HG03159 (cell line): Measurements from ENCODE around the gene AP5Z1.

ENCODE experiments used
- ATAC-seq: cut with Tn5 transposase; IDR thresholded peaks from one replicate; pipeline ENCODE4 v1.9.1; 2021; ENCODE audit warnings: mild to moderate bottlenecking, moderate library complexity; ENCODE audit not compliant: unreplicated experiment

The AP5Z1 gene

DNA sequence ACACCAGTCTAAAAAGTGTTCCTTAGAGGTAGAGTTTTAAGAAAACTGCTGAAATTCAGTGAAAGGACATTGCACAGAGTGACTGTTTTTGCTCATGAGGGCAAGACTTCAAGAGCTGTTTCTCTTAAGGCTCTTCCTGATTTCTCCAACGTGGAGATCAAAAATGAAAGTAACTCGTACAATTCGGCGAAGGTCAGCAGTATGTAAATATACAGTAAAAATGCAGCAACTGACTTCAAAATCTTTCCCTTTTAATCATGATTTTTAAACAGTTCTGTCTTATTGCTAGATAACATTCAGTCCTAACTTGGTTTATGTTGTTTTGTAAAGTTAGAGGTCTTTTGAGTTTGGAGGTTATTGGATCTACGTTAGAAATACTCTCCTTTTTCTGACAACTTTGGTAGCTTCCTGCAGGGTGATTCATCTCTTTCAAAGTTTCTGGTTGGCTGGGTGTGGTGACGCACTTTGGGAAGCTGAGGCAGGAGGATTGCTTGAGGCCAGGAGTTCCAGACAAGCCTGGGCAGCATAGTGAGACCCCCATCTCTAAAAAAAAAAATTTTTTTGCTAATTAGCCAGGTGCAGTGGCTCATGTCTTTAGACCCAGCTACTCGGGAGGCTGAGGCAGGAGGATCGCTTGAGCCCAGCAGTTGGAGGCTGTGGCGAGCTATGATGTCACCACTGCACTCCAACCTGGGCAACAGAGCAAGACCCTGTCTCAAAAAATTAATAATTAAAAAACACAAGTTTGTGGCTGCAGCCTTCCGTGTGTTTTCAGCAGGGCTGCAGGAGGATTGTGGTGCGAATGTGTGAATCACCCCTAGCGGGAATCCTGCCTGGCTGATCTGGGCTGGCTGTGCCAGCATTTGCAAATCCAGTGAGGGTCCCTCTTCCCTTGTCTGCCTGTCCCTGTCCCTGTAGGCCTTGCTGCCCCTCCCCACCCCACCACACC is 29.2 kb upstream of the AP5Z1 start:
- ATAC-seq = no peak

DNA sequence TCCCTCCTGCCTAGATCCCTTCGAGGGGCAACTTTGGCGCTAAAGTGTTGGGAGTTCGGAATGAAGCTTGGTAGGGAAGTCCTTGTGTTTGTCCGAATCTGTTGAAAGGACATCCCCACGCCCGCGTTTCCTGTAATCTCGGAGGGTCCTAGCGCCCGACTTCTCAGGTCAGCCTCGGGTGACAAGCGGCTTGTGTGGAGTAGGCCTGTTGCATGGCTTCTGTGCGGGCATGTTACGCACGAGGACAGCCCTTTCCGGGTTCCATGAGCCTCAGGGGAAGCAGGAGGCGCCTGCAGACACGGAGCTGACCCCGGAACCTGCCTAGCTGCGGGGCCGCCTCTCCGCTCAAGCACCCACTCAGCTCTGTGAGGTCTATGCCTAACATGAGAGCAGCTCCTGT is 28.4 kb upstream of the AP5Z1 start:
- ATAC-seq = no peak

DNA sequence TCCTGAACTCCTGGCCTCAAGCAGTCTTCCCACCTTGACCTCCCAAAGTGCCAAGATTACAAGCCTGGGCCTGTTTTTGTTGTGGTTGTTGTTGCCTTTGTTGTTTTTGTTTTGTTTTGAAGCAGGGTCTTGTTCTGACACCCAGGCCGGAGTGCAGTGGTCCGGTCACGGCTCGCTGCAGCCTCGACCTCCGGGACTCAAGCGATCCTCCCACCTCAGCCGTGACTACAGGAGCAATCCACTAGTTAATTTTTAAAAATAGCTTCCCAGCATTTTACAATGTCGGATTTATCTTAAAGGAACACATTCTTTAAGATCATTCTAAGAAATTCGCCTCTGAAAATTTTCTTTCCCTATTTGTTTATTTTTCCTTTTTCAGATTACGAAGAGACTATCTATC is 27.7 kb upstream of the AP5Z1 start:
- ATAC-seq = no peak

DNA sequence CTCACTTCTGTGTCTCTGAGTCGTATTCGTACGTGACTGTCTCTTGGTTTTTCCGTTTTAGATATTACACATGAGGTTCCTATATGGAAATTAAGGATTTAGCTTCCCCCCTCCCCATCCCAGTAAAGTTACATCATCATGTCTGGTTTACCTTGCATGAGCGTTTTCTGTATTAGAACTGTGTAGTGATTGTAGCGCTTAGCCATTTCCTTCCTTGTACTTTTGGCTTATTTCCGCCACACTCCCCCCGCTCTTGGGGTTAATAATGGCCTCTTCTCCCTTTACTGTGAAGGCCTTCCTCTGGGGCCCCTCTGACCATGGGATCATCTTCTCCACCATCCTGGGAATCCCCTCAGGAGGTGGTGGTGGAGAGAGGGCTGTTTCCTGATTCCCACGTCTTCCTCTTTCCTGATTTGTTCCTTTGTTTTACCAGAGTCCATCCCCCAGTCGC is 27.2 kb upstream of the AP5Z1 start:
- no peak for ATAC-seq

DNA sequence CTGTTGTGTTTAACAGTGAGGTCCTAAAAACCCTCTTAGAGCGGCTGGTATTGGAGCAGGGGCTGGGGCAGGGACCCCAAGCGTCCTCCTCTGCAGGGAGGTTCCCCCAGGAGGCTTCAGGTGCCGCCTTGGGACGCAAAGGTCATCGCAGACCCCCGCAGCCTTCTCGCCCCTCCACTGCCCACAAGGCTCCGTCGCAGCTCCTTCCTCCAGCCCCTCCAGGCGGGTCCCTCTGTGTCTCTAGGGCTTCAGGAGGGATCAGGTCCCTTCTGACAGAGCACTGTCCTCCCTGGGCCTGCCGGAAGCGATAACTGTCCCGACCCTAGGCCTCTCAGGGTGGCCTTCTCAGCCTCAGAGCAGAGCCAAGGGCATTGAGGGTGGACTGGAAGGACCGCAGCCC is 26.1 kb upstream of the AP5Z1 start:
- ATAC-seq = no peak

DNA sequence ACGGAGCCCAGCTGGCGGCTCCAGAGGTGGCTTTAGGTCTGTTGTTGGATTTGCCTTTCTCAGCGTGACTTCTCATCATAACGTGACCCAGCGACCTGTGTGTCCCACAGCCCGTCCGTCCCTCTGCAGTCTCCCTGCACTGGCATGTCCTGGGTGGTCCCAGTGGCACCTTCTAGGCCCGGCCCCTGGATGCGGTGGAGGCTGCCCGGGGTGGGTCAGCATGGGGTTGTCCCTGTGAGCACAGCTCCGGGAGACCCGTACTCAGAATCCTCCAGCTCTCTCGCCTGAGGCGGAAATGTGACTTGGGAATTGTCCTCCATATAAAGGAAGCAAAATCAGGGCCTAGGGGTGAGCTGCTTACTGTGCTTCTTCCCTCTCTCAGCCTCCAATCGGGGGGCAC is 25.6 kb upstream of the AP5Z1 start:
- ATAC-seq = no peak

DNA sequence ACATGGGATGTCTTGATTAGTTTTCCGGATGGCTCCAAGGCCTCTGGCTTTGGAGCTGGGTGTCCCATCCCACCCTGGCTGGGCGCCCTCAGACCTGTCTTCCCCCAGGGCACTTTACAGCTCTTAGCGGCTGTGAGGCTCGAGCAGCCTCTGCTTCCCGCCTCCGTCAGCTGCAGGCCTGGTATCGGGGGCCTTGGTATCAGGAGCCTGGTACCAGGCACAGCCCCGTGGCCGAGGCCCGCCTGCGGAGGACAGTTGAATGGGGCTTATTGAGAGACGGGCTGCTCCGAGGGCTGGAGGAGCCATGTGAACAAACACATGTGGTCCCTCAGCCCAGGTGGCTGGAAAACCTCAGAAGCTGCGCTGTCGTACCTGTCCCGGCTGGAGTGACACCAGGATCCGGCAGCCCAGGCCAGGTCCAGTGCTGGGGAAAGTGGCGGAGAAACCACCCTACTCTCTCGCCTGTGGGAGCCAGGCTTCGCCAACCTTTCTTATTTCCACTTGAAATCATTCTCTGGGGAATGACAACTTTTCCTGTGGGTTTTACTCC is 23.9 kb upstream of the AP5Z1 start:
- ATAC-seq = no peak

DNA sequence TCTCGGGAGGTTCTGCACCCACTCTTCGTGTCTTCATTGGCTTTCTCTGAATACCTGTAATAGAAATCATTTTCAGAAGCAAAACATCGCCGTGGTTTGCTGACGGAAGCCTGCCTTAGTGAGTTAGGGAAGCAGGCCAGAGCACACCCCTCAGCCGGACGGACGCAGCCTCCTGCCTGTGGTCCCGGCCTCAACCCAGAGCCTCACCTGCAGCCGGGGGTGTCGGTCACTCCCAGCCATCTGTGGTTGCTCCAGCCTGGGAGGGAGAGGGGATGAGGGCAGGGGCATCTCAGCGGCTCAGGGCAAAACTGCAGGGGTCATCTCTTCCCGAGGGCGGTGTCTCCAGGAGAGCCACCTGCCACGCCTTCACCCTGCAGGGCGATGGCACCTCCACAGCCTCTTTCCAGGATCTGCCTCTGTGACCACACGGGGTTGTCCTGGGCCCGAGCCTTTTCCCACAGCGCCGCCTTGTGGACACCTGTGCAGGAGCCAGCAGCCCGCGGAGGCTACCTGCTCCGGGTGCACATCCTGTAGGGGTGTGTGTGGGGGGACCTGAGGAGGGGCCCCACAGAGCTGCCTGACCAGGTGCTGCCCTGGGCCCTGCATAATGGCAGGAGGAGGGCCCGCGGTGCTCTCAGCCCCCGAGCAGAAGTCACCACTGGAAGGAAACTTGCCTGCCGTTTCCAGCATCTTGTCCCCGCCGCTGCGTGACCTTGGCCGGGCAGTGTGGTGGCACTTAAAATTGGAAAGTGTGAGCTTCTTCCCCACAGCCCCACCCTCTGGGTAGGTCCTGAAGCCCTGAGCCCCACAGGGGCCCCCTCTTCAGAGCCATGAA is 21.6 kb upstream of the AP5Z1 start:
- peak; percentile 86 for ATAC-seq

DNA sequence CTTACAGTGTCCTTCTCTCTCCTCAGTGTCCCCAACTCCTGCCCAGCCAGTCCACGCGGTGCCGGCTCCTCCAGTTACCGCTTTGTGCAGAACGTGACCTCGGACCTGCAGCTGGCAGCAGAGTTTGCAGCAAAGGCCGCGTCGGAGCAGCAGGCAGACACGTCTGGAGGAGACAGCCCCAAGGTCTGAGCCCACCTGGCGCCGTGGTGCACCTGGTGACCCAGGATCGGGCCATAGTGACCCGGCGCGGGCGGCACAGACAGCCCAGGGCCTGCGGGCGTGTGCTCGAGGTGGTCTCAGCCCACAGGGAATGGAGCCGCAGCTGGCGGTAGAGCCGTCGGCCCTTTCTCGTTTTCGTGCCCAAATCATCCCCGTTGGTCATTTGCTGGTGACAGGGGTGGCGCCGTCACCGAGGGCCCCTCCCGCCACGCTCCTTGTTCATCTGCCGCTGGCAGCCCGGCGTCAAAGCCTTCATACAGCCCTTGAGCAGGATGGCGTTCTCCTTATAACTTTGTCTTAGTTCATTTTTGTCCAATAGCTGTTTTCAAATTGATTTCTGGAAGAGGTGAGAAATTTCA is 20.9 kb upstream of the AP5Z1 start:
- no peak for ATAC-seq

DNA sequence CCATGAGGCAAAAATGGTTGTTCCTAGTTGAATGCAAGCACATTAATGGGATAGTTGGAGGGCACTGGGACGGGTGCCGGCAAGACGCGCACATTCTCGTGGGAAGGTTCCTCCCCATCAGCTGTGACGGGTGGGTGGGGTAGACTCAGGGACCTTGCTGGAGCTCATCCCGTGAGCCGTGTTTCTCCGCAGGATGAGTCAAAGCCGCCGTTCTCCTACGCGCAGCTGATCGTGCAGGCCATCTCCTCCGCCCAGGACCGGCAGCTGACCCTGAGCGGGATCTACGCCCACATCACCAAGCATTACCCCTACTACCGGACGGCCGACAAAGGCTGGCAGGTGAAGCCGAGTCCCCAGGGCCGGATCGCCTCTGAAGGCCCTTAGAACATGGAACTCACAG is 20.4 kb upstream of the AP5Z1 start:
- no peak for ATAC-seq

DNA sequence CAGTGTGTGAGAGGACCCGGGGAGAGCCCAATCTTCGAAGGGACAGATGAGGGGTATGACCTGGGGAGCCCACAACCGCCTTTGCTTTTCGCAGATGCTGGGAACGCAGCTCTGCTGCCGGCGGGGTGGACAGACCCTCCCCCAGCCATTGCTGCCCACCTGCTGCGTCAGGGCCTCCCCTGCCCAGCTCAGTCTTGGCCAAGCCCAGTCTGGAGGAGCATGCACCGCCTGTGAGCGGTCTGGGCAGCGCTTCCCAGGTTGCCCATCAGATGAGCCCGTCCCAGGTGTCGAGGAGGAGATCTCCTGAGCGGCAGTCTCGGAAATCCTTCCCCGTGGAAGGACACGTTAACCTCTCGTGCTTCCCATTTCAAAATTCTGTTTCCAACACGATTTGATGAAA is 17.3 kb upstream of the AP5Z1 start:
- ATAC-seq = no peak

DNA sequence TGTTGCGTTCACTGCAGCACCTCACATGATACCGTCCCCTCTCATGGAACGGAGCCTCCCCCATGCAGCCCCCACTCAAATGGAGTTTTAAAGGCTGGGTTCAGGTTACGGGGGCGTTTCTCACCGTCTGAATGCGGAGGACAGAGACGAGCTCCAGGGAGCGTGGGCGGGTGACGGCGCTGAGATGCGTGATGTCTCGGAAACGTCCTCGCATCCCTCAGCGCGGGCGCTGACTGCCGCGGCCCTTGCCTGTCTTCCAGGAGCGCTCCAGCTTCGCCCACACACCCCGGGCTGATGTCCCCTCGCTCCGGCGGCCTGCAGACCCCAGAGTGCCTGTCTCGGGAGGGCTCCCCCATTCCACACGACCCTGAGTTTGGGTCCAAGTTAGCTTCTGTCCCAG is 16.6 kb upstream of the AP5Z1 start:
- ATAC-seq = no peak

DNA sequence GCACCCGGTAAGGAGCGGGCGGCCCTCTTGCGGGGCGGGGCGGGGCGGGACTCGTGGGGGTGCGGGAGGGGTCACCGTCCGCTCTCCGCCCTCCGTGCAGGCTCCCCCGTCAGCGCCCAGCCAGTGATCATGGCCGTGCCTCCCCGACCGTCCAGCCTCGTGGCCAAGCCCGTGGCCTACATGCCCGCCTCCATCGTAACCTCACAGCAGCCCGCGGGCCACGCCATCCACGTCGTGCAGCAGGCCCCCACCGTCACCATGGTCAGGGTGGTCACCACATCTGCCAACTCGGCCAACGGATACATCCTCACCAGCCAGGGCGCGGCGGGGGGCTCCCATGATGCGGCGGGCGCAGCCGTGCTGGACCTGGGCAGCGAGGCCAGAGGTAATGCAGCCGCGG is 16.2 kb upstream of the AP5Z1 start:
- no peak for ATAC-seq

DNA sequence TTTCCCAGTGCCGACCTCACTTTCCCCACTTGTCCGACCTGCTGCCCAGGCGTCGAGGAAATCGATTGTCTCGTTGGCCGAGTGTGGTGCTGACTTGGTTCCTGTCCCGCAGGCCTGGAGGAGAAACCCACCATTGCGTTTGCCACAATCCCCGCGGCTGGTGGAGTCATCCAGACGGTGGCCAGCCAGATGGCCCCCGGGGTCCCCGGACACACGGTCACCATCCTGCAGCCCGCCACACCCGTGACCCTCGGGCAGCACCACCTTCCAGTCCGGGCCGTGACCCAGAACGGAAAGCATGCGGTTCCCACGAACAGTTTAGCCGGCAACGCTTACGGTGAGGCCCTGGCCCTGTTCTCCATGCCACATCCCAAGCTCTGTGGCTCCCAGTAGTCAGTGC is 14.5 kb upstream of the AP5Z1 start:
- ATAC-seq = no peak

DNA sequence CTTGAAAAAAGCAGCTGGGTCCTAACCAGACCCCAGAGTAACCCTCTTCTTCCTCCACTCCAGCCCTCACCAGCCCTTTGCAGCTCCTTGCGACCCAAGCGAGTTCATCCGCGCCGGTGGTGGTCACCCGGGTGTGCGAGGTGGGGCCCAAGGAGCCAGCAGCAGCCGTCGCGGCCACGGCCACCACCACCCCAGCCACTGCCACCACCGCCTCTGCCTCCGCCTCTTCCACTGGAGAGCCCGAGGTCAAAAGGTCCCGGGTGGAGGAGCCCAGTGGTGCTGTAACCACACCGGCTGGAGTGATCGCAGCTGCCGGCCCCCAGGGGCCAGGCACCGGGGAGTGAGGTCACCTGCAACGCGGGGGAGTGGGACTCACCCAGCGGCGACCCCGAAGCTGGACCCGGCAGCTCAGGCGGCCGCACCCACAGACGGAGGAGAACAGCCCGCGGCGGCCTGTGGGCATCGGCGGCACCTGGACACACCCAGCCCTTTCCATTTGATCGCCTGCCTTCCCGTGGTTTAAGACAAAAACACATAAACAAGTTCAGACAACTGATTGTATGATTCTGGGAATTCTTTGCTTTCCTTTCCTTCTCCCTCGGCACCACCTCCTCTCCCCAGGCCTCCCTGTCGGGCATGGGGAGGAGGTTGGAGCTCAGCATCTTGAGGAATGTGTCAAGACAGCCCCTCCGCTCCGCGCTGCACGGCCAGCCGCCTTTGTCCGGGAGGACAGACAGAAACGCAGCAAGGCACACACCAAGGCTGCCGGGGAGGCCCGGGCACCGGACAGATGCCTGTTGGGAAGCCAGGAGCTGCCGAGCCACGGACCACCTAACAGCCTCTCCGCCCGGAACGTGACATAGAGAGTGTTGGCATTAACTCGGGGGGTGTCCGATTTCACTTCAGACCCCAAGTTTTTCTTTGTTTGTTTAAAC is 13.0 kb upstream of the AP5Z1 start:
- no peak for ATAC-seq

DNA sequence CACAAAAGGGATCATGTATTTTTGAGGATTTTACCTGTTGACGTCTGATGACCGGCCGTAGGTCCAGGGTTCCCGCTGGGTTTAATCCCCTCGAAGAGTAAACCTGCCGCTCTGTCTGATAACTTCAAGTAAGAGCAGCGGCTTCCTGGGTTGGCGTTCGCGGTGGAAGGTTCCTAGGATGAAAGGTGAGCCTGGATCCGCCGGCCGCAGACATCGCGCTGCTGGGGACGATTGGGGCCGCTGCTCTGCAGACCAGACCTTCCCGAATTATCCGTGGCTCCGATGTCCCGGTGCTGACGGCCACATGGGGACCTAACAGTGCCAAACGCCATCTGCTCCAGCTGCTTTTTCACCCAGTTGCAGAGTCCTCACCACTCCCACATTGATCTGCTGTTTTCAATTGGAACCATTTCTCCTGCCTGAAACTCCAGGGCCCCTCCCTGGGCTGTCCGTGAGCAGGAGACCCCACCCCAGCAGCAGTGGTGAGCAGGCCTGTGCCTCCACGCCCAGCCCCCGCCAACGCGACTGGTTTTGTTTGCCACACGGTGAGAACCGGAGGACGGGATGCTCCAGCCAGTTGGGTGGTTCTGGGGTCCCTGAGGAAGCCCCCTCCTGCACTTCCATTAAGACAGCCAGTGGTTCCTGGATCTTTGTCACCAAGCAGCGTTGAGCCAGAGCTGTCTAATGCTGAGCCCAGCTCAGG is 12.2 kb upstream of the AP5Z1 start:
- ATAC-seq = no peak

DNA sequence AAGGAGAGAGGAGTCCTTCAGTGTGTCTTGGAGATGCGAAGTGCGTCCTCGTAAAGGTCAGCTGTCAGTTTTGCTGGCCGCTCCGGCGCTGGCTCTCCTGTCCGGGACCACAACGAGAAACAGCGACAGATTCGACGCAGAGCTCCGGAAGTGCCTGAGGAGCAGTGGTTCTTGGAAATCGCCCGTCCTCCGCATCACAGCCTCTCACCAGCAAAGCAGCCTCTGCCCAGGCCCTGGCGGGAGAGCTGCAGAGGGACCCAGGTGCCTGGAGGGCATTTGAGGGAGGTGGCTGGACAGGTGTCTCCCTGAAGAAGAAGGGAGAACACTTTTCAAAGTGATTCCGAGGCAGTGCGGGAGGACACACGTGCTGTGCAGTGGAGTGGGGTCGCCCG is 11.6 kb upstream of the AP5Z1 start:
- ATAC-seq = no peak

DNA sequence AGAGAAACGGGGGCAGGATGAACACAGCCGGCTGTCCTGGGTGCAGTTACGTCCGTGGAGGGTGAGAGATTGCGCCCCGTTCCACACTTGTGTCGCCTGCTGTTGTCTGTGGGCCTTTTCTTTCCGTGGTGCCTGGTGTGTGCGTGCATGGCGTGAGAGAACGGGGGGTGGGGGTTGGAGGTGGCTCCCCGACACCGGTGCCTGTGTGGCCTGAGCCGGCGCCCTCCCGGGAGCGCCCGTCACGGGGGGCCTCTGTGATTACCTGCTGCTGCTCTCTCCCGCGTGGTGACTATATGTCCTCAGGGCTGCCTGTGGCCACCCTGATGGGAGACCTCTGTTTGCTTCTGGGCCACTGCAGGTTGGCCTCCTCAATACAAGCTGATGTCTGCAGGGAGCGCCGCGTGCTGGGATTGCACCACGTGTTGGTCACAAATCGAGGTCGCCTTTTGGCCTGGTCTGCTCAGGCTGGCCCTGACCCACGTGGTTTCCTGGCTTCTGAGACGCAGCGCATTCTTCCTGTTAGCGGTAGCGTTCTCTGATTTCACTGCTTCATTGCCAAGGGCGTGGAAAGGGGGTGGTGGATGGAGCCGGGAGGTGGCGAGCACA is 10.9 kb upstream of the AP5Z1 start:
- ATAC-seq = no peak

DNA sequence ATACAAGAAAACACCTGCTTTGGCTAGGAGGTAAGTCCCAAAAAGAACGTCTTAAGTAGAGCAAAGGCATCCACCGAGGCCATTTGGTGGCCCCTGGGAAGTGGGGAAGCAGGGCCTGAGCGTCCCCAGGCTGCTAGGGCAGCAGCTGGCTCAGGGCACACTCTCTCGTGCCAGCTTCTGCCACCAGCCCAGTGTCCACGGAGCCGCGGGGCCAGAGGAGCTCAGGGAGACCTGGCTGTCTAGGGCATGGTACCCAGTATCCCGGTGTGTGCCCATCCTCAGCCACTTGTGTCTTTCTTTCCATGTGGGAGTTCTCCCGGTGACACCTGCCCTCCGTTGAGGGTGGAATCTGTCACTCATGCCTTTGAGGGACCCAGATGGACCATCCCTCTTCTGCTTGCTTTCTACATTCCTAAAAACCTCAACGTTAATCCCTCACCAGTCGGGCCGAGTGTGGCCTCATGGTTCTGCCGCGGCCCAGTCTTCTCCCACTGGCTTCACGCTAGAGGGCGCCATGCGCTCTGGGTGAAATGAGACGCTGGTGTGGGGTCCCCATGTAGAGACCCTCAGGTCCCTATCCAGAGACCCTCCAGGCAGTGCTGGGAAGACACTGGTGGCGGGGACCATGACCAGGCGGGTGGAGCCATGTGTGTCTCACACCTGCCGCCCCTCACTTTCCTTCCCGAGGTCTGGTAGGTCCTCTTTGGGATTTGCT is 9.5 kb upstream of the AP5Z1 start:
- no peak for ATAC-seq
